Measurements from ENCODE around the gene YAE1.

DNA sequence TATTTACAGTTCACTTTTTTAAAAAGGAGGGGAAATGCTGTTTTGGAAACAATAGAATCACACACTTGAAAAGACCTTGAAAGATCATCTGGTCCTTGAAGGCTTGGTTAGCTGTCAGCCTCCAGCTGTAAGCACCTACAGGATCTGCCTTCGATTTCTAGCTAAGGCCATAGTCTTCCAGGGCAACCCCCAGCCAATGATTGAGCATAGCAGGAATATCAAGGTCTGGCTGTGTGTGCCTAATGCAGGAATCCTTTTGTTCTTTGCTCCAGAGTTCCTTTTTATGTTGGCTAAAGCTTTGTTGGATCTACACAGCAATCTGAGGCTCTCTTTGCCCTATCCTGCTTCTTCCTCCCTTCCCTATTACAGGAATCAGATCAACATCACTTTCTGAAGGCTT lies 5.2 kb upstream of the YAE1 start:
- TF ChIP-seq, protein P1, sequence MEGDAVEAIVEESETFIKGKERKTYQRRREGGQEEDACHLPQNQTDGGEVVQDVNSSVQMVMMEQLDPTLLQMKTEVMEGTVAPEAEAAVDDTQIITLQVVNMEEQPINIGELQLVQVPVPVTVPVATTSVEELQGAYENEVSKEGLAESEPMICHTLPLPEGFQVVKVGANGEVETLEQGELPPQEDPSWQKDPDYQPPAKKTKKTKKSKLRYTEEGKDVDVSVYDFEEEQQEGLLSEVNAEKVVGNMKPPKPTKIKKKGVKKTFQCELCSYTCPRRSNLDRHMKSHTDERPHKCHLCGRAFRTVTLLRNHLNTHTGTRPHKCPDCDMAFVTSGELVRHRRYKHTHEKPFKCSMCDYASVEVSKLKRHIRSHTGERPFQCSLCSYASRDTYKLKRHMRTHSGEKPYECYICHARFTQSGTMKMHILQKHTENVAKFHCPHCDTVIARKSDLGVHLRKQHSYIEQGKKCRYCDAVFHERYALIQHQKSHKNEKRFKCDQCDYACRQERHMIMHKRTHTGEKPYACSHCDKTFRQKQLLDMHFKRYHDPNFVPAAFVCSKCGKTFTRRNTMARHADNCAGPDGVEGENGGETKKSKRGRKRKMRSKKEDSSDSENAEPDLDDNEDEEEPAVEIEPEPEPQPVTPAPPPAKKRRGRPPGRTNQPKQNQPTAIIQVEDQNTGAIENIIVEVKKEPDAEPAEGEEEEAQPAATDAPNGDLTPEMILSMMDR (IDR thresholded peaks at IDR 0.05; ENCODE audit: control extremely low read depth in 1 of 3, insufficient read depth in 1 of 3, low read depth in 1 of 3, low read length in 3 of 3): no peak
- no peak for TF ChIP-seq POLR2A (IDR thresholded peaks at IDR 0.05; ENCODE audit: control extremely low read depth in 1 of 2, low read depth in 2 of 2, low read length in 2 of 2)
- no peak for TF ChIP-seq SRF (IDR thresholded peaks at IDR 0.05; ENCODE audit: low read depth, low read length)
- TF ChIP-seq POLR2AphosphoS5 (IDR thresholded peaks at IDR 0.05; ENCODE audit: low read depth, low read length): no peak
- TF ChIP-seq SAP30 (IDR thresholded peaks at IDR 0.05; ENCODE audit: insufficient read depth, insufficient replicate concordance, low read length): no peak
- TF ChIP-seq GTF2F1 (IDR thresholded peaks at IDR 0.05; ENCODE audit: borderline replicate concordance, low read depth, low read length): no peak
- TF ChIP-seq SP4 (IDR thresholded peaks at IDR 0.05; ENCODE audit: low read length): no peak
